ENCODE data around the gene SUN5. TPM values are rescaled to one million over a fixed set of nuclear protein-coding genes. Genes with fewer than 3 reads are reported as not detected.

The SUN5 gene
- total RNA-seq, 1 experiment from 2014 or later: not detected

DNA sequence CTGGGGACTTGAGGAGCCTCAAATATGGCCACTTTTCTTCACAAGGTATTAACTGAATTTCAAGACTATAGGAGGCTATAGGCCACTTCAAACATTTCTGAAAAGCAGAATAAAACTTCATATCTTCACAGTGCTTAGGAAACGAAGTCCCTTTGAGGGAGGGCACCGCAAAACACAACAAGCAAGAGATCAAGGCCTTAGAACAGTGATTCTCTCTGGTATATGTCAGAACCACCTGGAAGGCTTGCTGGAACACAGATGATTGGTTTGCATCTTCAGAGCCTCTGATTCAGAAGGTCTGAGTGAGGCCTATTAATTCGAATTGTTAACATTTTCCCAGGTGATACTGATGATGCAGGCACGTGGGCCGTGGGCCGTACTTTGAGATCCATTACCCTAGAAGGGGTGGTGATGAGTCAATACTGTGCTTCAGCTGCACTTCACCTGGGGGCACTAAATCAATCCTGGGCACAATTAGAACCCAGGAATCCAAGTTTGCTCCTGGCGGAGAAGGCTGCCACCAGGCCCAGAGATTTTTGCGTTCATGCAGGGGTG, 10.7 kb downstream of the SUN5 start:
- Histone ChIP-seq H3K27ac (no peak overlapping the region), H2AFZ (no peak overlapping the region), H3K27me3 (ENCODE audit: insufficient read depth, low read depth) (peaks cover 77% of the 10 kb centered on the region), H3K4me1 (replicated peaks; ENCODE audit: insufficient read depth) (no peaks in the 10 kb centered on the region), H3K9me3 (ENCODE audit: insufficient read depth, low read depth) (no peaks in the 10 kb centered on the region; the same call in 1 of the 2 replicates), H3F3A (ENCODE audit: insufficient read depth, low read depth) (no peaks in the 10 kb centered on the region), H3K9me2 (ENCODE audit: insufficient read depth) (no peaks in the 10 kb centered on the region), H3K4me3 (no peak overlapping the region), H3K4me2 (no peak overlapping the region), H3K79me2 (ENCODE audit: low read depth) (no peaks in the 10 kb centered on the region), H3K36me3 (ENCODE audit: low read depth) (no peaks in the 10 kb centered on the region), H4K20me1 (ENCODE audit: insufficient read depth) (no peaks in the 10 kb centered on the region)
- CTCF ChIA-PET: no interaction called here
- no TSS peak for BruUV-seq (replicated peaks)
- DNase-seq: no peak
- intact Hi-C loops (cut with micrococcal nuclease; ENCODE audit: unreplicated experiment): no loop called here
- POLR2A ChIA-PET (ENCODE audit: unreplicated experiment): no interaction called here
- TF ChIP-seq EZH2 (IDR thresholded peaks at IDR 0.05; ENCODE audit: low read depth): no peak
- TF ChIP-seq, protein P1, sequence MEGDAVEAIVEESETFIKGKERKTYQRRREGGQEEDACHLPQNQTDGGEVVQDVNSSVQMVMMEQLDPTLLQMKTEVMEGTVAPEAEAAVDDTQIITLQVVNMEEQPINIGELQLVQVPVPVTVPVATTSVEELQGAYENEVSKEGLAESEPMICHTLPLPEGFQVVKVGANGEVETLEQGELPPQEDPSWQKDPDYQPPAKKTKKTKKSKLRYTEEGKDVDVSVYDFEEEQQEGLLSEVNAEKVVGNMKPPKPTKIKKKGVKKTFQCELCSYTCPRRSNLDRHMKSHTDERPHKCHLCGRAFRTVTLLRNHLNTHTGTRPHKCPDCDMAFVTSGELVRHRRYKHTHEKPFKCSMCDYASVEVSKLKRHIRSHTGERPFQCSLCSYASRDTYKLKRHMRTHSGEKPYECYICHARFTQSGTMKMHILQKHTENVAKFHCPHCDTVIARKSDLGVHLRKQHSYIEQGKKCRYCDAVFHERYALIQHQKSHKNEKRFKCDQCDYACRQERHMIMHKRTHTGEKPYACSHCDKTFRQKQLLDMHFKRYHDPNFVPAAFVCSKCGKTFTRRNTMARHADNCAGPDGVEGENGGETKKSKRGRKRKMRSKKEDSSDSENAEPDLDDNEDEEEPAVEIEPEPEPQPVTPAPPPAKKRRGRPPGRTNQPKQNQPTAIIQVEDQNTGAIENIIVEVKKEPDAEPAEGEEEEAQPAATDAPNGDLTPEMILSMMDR (conservative IDR thresholded peaks at IDR 0.05): no peak

DNA sequence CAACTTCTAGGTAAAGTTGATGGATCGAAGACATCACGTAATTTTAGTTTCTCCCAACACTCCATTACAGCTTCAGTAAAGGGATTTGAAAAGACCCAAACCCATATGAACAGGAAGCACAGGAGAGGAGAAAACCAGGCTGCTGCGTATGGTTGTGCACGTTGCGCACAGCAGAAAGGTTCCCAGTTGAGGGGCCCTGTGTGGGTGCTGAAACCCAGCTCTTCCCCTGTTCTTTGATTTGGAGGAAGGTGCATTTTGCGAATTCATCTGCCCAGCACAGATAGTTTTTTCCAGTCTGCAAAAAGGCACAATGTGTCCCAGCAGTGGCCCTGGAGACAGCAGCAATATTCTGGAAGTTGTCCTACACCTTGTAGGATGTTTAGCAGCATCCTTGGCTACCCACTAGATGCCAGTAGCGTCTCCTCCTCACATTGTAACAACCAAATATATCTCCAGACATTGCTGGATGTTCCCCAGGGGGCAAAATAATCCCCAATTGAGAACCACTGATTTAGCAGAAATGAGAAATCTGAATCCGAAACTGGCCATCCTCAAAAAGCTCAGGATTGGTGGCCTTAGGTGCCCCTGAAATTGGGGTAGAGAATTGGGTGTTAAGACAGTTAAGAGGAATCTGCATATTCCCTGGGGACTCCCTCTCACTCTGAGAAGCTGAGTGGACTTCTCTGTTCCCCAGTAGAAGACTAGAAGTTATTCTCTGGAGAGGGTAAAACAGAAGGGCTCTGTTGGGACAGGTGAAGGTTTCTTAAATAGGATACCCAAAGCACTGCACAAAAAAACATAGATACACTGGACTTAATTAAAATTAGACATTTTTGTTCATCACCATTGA, 12.2 kb downstream of the SUN5 start:
- peaks cover 73% of the 10 kb centered on the region for H3K27me3 ChIP-seq (ENCODE audit: insufficient read depth, low read depth)
- ChIA-PET POLR2A (ENCODE audit: unreplicated experiment) (no interaction called here), CTCF (no interaction called here)
- H3K4me2 ChIP-seq: no peak overlapping the region
- intact Hi-C loops (cut with micrococcal nuclease; ENCODE audit: unreplicated experiment): no loop called here
- H3F3A ChIP-seq (ENCODE audit: insufficient read depth, low read depth): no peaks in the 10 kb centered on the region
- H3K36me3 ChIP-seq (ENCODE audit: low read depth): no peaks in the 10 kb centered on the region
- no peaks in the 10 kb centered on the region for H3K9me2 ChIP-seq (ENCODE audit: insufficient read depth)
- no peaks in the 10 kb centered on the region for H4K20me1 ChIP-seq (ENCODE audit: insufficient read depth)
- no peak overlapping the region for H3K27ac ChIP-seq
- no peaks in the 10 kb centered on the region for H3K4me1 ChIP-seq (replicated peaks; ENCODE audit: insufficient read depth)
- no peak for TF ChIP-seq EZH2 (IDR thresholded peaks at IDR 0.05; ENCODE audit: low read depth)
- TF ChIP-seq, protein P1 (conservative IDR thresholded peaks at IDR 0.05): no peak
- H2AFZ ChIP-seq: no peak overlapping the region
- no peaks in the 10 kb centered on the region; the same call in 1 of the 2 replicates for H3K9me3 ChIP-seq (ENCODE audit: insufficient read depth, low read depth)
- DNase-seq: no peak
- no TSS peak for BruUV-seq (replicated peaks)
- no peaks in the 10 kb centered on the region for H3K79me2 ChIP-seq (ENCODE audit: low read depth)
- no peak overlapping the region for H3K4me3 ChIP-seq

DNA sequence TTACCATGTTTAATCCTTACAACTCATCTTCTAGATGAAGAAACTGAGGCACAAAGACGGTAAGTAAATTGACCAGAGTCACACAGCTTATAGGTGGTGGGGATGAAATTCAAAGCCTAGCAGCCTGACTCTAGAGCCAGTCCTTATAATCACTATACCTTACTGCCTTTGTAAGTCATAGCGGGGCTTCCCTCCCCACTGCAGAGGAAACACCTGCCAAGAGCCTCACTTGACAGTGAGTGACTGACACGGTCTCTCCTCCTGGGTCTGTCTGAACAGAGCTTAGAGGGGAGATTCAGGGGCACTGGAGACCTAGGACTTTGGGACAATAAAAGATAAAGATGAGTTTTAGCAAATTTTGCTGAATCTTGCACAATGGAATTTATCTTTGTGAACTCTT, 12.8 kb downstream of the SUN5 start:
- Histone ChIP-seq H2AFZ (no peak overlapping the region), H3K27me3 (ENCODE audit: insufficient read depth, low read depth) (peaks cover 73% of the 10 kb centered on the region), H3K79me2 (ENCODE audit: low read depth) (no peaks in the 10 kb centered on the region), H3K4me1 (replicated peaks; ENCODE audit: insufficient read depth) (no peaks in the 10 kb centered on the region), H3K4me2 (no peak overlapping the region), H4K20me1 (ENCODE audit: insufficient read depth) (no peaks in the 10 kb centered on the region), H3K9me2 (ENCODE audit: insufficient read depth) (no peaks in the 10 kb centered on the region), H3K9me3 (ENCODE audit: insufficient read depth, low read depth) (no peaks in the 10 kb centered on the region; the same call in 1 of the 2 replicates), H3K36me3 (ENCODE audit: low read depth) (no peaks in the 10 kb centered on the region), H3K4me3 (no peak overlapping the region), H3K27ac (no peak overlapping the region), H3F3A (ENCODE audit: insufficient read depth, low read depth) (no peaks in the 10 kb centered on the region)
- DNase-seq: no peak
- BruUV-seq (replicated peaks): no TSS peak
- ChIA-PET POLR2A (ENCODE audit: unreplicated experiment) (no interaction called here), CTCF (no interaction called here)
- TF ChIP-seq, protein P1 (conservative IDR thresholded peaks at IDR 0.05): no peak
- TF ChIP-seq EZH2 (IDR thresholded peaks at IDR 0.05; ENCODE audit: low read depth): no peak
- intact Hi-C loops (cut with micrococcal nuclease; ENCODE audit: unreplicated experiment): no loop called here

Data from PC-9 (cell line).